GM23248 (cell line): ENCODE measurements around the gene GP1BA. TPM values are rescaled to one million over a fixed set of nuclear protein-coding genes. Genes with fewer than 3 reads are reported as not detected.

ENCODE experiments used
- DNase-seq: peaks from one replicate; pipeline ENCODE4 v3.0.0-alpha.2; 2015
- H2AFZ ChIP-seq: fragments of 200-600 bp; sonication (generic); 2 replicates; pipeline ENCODE4 v1.6.1; 2016; ENCODE audit warnings: antibody characterized with exemption
- H3F3A ChIP-seq: fragments of 200-600 bp; sonication (generic); 2 replicates; pipeline ENCODE4 v1.6.1; 2016; ENCODE audit warnings: mild to moderate bottlenecking, antibody characterized with exemption, mixed run types; ENCODE audit not compliant: insufficient read depth
- H3K27ac ChIP-seq: fragments of 200-600 bp; sonication (generic); 2 replicates; pipeline ENCODE4 v1.5.1; 2016; ENCODE audit warnings: mild to moderate bottlenecking
- H3K27me3 ChIP-seq: fragments of 200-600 bp; sonication (generic); replicated peaks from 2 replicates; pipeline ENCODE4 v1.6.1; 2016; ENCODE audit warnings: mild to moderate bottlenecking; ENCODE audit not compliant: insufficient read depth
- H3K36me3 ChIP-seq: fragments of 200-600 bp; sonication (generic); 2 replicates; pipeline ENCODE4 v1.6.1; 2016; ENCODE audit warnings: low read depth, mild to moderate bottlenecking
- H3K4me1 ChIP-seq: fragments of 200-600 bp; sonication (generic); 2 replicates; pipeline ENCODE4 v1.6.1; 2016; ENCODE audit warnings: mild to moderate bottlenecking; ENCODE audit not compliant: insufficient read depth
- H3K4me2 ChIP-seq: fragments of 200-600 bp; sonication (generic); one replicate; pipeline ENCODE4 v1.6.1; 2016; ENCODE audit warnings: mild to moderate bottlenecking; ENCODE audit not compliant: unreplicated experiment
- H3K4me3 ChIP-seq: fragments of 200-600 bp; sonication (generic); 2 replicates; pipeline ENCODE4 v1.5.1; 2016; ENCODE audit warnings: mild to moderate bottlenecking
- H3K79me2 ChIP-seq: fragments of 200-600 bp; sonication (generic); 2 replicates; pipeline ENCODE4 v1.6.1; 2016; ENCODE audit warnings: mild to moderate bottlenecking; ENCODE audit not compliant: insufficient read depth
- H3K9ac ChIP-seq: fragments of 200-600 bp; sonication (generic); 2 replicates; pipeline ENCODE4 v1.6.1; 2016; ENCODE audit warnings: mild to moderate bottlenecking
- H3K9me2 ChIP-seq: fragments of 200-600 bp; sonication (generic); 2 replicates; pipeline ENCODE4 v1.6.1; 2016; ENCODE audit warnings: mixed run types, mild to moderate bottlenecking, moderate library complexity; ENCODE audit not compliant: insufficient read depth
- H3K9me3 ChIP-seq: fragments of 200-600 bp; sonication (generic); one replicate; pipeline ENCODE4 v1.6.1; 2017; ENCODE audit warnings: low read depth
- H4K20me1 ChIP-seq: fragments of 200-600 bp; sonication (generic); 2 replicates; pipeline ENCODE4 v1.6.0; 2016; ENCODE audit not compliant: insufficient read depth
- EZH2 ChIP-seq: fragments of 200-600 bp; sonication (generic); IDR thresholded peaks from 2 replicates; pipeline ENCODE4 v1.6.1; 2018; ENCODE audit warnings: antibody characterized with exemption, mild to moderate bottlenecking; ENCODE audit not compliant: insufficient read depth, poor library complexity, severe bottlenecking
- EZH2phosphoT487 ChIP-seq: fragments of 200-600 bp; sonication (generic); IDR thresholded peaks from 2 replicates; pipeline ENCODE4 v1.6.1; 2018; ENCODE audit warnings: antibody characterized with exemption, moderate library complexity, mild to moderate bottlenecking, low read depth; ENCODE audit not compliant: insufficient read depth
- WGBS, 2 experiments: methylation state at CpG; one replicate each; pipeline ENCODE4 v1.1.6; 2015 to 2017; ENCODE audit warnings: low lambda C conversion rate in 2 of 2, low coverage in 1 of 2; ENCODE audit errors: missing lambda C conversion rate in 2 of 2; 5-methylcytosine and 5-hydroxymethylcytosine counted together
- in situ Hi-C: fragments of 300-500 bp; cut with MboI; formaldehyde crosslinking; loops from 2 replicates; pipeline ENCODE4 v1.15.0; 2020
- polyA plus RNA-seq: library from polyadenylated mRNA; unstranded; fragments of >200 nt; fragmentation: Nextera tagmentation; extraction: Ambion mirVana; gene quantifications from 2 replicates; pipeline ENCODE4 v1.2.1, GENCODE V29; 2016
- total RNA-seq: library from RNA; depleted of rRNA; stranded (reverse); fragments of >200 nt; shearing (Covaris generic); gene quantifications from 2 replicates; pipeline ENCODE4 v1.2.3, GENCODE V29; 2014

The GP1BA gene
- total and polyA plus RNA-seq, 2 experiments from 2014 or later, result 0.18 TPM; not detected in 1

- DNase-seq, result no peak
- 88 to 94% methylated on average over 37 to 42 of the region's 42 CpGs for WGBS, 2 experiments
- in situ Hi-C loops, result loop anchor here (10.0 kb wide), 1 partner anchor 177 kb away; the partner anchor contains the start of gene ARRB2
Observed at GRCh38 chr17:4891411-4892410, 40.4 kb upstream of the GP1BA start.

GRCh38 chr17:4892499-4893221, 39.4 kb upstream of the GP1BA start:
- H3K9ac ChIP-seq, result no peak overlapping the region
- H3K9me3 ChIP-seq, result no peaks in the 10 kb centered on the region
- H3K79me2 ChIP-seq, result no peaks in the 10 kb centered on the region
- no peak overlapping the region for H2AFZ ChIP-seq
- H3F3A ChIP-seq, result no peaks in the 10 kb centered on the region
- H3K36me3 ChIP-seq, result no peaks in the 10 kb centered on the region; the same call in 1 of the 2 replicates
- H4K20me1 ChIP-seq, result no peaks in the 10 kb centered on the region
- no peaks in the 10 kb centered on the region for H3K27me3 ChIP-seq
- H3K4me2 ChIP-seq, result no peak overlapping the region
- H3K9me2 ChIP-seq, result no peaks in the 10 kb centered on the region
- 86 to 89% methylated on average over 22 to 23 of the region's 23 CpGs for WGBS, 2 experiments
- in situ Hi-C loops, result loop anchor here (10.0 kb wide), 1 partner anchor 178 kb away; the partner anchor contains the start of gene ARRB2
- TF ChIP-seq EZH2 (no peak), EZH2phosphoT487 (no peak)
- H3K4me3 ChIP-seq, result no peak overlapping the region
- H3K27ac ChIP-seq, result no peak overlapping the region
- H3K4me1 ChIP-seq, result no peaks in the 10 kb centered on the region
- DNase-seq, result no peak

More at GRCh38 chr17:4891411-4892410, 40.4 kb upstream of the GP1BA start:
- Histone ChIP-seq H3K4me2 (no peak overlapping the region), H3K36me3 (no peaks in the 10 kb centered on the region; the same call in 1 of the 2 replicates), H3K4me1 (no peaks in the 10 kb centered on the region), H3K79me2 (no peaks in the 10 kb centered on the region), H2AFZ (no peak overlapping the region), H3K27ac (no peak overlapping the region), H3K9me3 (no peaks in the 10 kb centered on the region), H3K9ac (no peak overlapping the region), H4K20me1 (no peaks in the 10 kb centered on the region), H3K4me3 (no peak overlapping the region), H3K9me2 (no peaks in the 10 kb centered on the region), H3F3A (no peaks in the 10 kb centered on the region), H3K27me3 (no peaks in the 10 kb centered on the region)
- no peak for TF ChIP-seq EZH2

DNA sequence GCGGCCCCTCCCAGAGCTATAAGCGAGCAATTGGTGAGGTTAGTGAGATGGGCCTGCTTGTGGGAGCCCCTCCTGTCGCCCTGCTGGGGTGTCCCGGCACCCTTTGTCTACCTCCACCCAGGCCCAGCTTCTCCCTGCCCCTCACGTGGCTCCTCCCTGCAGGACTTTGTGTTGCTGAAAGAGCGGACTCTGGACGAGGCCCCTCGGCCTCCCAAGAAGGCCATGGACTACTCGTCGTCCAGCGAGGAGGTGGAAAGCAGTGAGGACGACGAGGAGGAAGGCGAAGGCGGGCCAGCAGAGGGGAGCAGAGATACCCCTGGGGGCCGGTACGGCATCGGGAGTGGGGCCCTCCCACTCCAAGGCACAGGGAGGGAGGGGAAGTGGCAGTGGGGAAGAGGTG, 38.8 kb upstream of the GP1BA start:
- no peaks in the 10 kb centered on the region for H3F3A ChIP-seq
- no peak overlapping the region for H3K4me3 ChIP-seq
- H3K4me1 ChIP-seq, result no peaks in the 10 kb centered on the region
- H3K9me2 ChIP-seq, result no peaks in the 10 kb centered on the region
- no peaks in the 10 kb centered on the region; the same call in 1 of the 2 replicates for H3K36me3 ChIP-seq
- no peak overlapping the region for H3K4me2 ChIP-seq
- WGBS, 2 experiments, result 89 to 94% methylated on average over 15 to 18 of the region's 18 CpGs
- H2AFZ ChIP-seq, result no peak overlapping the region
- H3K27me3 ChIP-seq, result no peaks in the 10 kb centered on the region
- H3K79me2 ChIP-seq, result no peaks in the 10 kb centered on the region
- H4K20me1 ChIP-seq, result no peaks in the 10 kb centered on the region
- TF ChIP-seq EZH2 (no peak), EZH2phosphoT487 (no peak)
- no peak for DNase-seq
- in situ Hi-C loops, result loop anchor here (10.0 kb wide), 1 partner anchor 178 kb away; the partner anchor contains the start of gene ARRB2
- H3K9me3 ChIP-seq, result no peaks in the 10 kb centered on the region
- H3K9ac ChIP-seq, result no peak overlapping the region
- H3K27ac ChIP-seq, result no peak overlapping the region

DNA sequence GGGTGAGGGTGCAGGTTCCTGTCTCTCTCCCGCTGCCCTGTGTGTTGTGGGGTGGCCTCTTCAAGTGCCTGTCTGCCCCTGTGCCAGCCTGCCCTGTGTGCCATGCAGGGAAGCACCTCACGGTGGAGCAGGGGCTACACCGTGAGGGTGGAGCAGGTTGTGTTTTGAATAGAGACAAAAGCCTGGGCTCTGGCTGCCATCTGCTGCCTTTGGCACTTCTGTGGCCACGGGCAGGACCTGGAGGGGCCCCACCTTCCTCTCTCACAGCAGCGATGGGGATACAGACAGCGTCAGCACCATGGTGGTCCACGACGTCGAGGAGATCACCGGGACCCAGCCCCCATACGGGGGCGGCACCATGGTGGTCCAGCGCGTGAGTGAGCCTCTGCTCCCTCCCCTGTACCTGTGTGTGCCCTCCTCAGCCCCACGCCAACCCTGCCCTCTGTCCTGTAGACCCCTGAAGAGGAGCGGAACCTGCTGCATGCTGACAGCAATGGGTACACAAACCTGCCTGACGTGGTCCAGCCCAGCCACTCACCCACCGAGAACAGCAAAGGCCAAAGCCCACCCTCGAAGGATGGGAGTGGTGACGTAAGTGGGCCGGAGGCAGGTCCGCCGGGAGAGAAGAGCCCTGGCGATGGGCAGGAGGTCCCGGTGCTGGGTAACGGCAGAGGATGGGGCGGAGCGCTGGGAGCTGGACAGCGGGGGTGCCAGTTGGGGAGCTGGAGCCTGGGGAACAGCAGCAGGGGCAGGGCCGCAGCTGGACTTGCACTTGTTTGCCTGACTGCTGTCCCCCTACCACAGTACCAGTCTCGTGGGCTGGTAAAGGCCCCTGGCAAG, 38.1 kb upstream of the GP1BA start:
- no peak overlapping the region for H2AFZ ChIP-seq
- H3K36me3 ChIP-seq, result no peaks in the 10 kb centered on the region
- H3K9ac ChIP-seq, result no peak overlapping the region
- H3K9me3 ChIP-seq, result no peaks in the 10 kb centered on the region
- no peak for DNase-seq
- H4K20me1 ChIP-seq, result no peaks in the 10 kb centered on the region
- no peak overlapping the region for H3K4me2 ChIP-seq
- H3F3A ChIP-seq, result no peaks in the 10 kb centered on the region
- WGBS, 2 experiments, result 92 to 95% methylated on average over 31 of the region's 31 CpGs
- in situ Hi-C loops, result loop anchor here (10.0 kb wide), 1 partner anchor 179 kb away; the partner anchor contains the start of gene ARRB2
- H3K9me2 ChIP-seq, result no peaks in the 10 kb centered on the region
- H3K79me2 ChIP-seq, result no peaks in the 10 kb centered on the region
- no peak overlapping the region for H3K27ac ChIP-seq
- no peaks in the 10 kb centered on the region for H3K4me1 ChIP-seq
- no peaks in the 10 kb centered on the region for H3K27me3 ChIP-seq
- TF ChIP-seq EZH2 (no peak), EZH2phosphoT487 (no peak)
- H3K4me3 ChIP-seq, result no peak overlapping the region
